Fibroblast of the aortic adventitia (primary cell): ENCODE data around the gene PLA2G4F. TPM values are rescaled to one million over a fixed set of nuclear protein-coding genes. Genes with fewer than 3 reads are reported as not detected.

Experiments used
- DNase-seq: peaks from one replicate; pipeline ENCODE4 v3.0.0-alpha.2; 2010; ENCODE audit warnings: low read depth
- H3K4me3 ChIP-seq: 2 replicates; pipeline ENCODE4 v1.5.1; 2011; ENCODE audit warnings: low read depth, mild to moderate bottlenecking, control low read depth, low read length, moderate library complexity
- total RNA-seq: library from RNA; depleted of rRNA; stranded (reverse); fragments of >200 nt; gene quantifications from 2 replicates; pipeline ENCODE4 v1.2.3, GENCODE V29; 2012; ENCODE audit warnings: low replicate concordance
- TF ChIP-seq, protein P1 (sequence below): IDR thresholded peaks from 2 replicates; pipeline ENCODE4 v1.5.1; 2011; ENCODE audit warnings: mild to moderate bottlenecking, low read length, control low read depth, inconsistent platforms; ENCODE audit not compliant: insufficient read depth

Gene PLA2G4F, protein sequence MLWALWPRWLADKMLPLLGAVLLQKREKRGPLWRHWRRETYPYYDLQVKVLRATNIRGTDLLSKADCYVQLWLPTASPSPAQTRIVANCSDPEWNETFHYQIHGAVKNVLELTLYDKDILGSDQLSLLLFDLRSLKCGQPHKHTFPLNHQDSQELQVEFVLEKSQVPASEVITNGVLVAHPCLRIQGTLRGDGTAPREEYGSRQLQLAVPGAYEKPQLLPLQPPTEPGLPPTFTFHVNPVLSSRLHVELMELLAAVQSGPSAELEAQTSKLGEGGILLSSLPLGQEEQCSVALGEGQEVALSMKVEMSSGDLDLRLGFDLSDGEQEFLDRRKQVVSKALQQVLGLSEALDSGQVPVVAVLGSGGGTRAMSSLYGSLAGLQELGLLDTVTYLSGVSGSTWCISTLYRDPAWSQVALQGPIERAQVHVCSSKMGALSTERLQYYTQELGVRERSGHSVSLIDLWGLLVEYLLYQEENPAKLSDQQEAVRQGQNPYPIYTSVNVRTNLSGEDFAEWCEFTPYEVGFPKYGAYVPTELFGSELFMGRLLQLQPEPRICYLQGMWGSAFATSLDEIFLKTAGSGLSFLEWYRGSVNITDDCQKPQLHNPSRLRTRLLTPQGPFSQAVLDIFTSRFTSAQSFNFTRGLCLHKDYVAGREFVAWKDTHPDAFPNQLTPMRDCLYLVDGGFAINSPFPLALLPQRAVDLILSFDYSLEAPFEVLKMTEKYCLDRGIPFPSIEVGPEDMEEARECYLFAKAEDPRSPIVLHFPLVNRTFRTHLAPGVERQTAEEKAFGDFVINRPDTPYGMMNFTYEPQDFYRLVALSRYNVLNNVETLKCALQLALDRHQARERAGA
- total RNA-seq: not detected in 2 replicates

DNA sequence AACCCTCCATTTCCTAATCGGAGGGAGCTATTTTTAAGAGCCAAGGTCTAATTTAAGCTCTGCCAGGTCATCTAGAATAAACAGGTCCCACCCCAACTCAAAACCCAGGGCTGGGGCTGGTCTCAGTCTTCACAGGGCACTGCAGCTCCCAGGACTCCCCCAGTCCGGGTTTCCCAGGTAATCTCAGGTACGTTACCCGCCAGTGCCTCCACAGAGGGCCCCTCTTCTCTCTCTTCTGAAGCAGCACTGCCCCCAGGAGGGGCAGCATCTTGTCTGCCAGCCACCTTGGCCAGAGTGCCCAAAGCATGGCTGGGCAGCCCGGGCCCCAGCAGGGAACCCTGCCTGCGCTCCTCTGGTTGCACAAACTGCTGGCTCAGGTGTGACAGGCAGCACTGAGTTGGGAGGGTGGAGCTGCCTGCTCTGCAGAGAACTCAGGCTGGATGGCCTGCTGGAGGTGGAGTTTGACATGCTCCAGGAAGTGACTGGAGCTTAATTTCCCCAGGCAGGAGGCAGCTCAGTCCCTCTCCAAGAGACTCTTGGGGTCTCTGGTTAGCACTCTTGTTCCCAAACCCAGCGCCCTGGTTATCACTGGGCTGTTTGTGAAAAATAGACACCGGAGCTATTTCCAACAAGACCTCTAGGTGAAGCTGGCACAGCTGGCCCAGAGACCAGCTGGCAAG, at the start of gene PLA2G4F:
Gene PLA2G4F, minus strand, starts transcription at position 394 of the 680 bp plus-strand sequence. Its CDS starts 87 bp downstream, at position 307.
- TF ChIP-seq, protein P1, sequence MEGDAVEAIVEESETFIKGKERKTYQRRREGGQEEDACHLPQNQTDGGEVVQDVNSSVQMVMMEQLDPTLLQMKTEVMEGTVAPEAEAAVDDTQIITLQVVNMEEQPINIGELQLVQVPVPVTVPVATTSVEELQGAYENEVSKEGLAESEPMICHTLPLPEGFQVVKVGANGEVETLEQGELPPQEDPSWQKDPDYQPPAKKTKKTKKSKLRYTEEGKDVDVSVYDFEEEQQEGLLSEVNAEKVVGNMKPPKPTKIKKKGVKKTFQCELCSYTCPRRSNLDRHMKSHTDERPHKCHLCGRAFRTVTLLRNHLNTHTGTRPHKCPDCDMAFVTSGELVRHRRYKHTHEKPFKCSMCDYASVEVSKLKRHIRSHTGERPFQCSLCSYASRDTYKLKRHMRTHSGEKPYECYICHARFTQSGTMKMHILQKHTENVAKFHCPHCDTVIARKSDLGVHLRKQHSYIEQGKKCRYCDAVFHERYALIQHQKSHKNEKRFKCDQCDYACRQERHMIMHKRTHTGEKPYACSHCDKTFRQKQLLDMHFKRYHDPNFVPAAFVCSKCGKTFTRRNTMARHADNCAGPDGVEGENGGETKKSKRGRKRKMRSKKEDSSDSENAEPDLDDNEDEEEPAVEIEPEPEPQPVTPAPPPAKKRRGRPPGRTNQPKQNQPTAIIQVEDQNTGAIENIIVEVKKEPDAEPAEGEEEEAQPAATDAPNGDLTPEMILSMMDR: no peak
- no peak for DNase-seq
- H3K4me3 ChIP-seq: no peak within 1 kb of the TSS

DNA sequence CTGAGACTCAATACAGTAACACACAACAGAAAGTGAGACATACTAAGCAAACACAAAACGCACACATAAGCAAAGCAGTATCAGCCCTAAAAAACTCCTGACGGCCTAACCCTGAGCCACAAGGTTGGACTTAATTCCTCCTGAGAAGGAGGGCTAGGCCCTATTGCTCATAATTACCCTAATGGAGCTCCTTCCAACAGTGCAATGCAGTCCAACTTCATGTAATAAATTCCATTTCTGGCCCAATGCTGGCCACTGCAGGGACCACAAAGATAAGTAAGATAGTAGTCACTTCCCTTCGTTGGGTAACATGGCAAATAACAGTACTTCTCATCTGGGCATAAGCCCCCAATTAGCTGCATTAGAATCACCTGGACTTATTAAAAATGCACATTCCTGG, 47.5 kb upstream of the PLA2G4F start:
- peak; percentile 31 for DNase-seq
- H3K4me3 ChIP-seq: no peak overlapping the region
- TF ChIP-seq, protein P1: no peak

DNA sequence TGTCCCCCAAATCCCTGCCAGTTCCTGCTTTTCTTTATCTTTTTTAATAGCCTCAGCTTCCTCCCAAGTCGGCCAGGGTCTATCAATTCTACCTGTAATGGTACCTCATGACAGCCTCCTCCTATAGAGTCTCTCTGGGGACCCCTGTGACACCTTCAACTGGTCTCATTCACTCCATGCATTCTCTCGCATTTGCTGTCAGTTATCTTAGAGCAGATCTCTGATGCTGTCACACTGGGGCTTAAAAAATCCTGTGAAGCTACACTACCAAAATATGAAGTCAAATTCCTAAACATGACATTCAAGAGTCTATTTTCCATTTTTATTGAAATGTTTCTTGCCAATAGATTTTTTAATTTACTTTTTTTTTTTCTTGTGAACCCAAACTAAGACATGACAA, 46.2 kb upstream of the PLA2G4F start:
- TF ChIP-seq, protein P1: no peak

DNA sequence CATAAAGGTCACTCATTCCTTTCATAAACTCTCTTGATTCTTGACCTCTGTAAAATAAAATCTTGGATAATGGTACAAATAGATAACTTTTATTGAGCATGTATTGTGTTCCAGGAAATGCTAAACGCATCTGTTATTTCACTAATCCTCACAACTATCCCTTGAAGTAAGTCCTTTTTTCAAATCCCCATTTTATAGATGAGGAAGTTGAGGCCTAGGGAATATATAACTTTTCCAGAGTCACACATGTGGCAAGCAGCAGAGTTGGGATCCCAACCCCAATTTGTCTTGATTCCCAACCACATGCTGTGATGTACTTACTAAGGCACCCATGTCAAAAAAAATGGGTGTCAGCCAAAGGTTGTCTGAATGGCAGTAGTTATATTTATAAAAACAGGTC, 45.4 kb upstream of the PLA2G4F start:
- H3K4me3 ChIP-seq: no peak overlapping the region
- no peak for DNase-seq
- TF ChIP-seq, protein P1: no peak

More for the DNA sequence above, 46.2 kb upstream of the PLA2G4F start:
- no peak for DNase-seq
- H3K4me3 ChIP-seq: no peak overlapping the region

DNA sequence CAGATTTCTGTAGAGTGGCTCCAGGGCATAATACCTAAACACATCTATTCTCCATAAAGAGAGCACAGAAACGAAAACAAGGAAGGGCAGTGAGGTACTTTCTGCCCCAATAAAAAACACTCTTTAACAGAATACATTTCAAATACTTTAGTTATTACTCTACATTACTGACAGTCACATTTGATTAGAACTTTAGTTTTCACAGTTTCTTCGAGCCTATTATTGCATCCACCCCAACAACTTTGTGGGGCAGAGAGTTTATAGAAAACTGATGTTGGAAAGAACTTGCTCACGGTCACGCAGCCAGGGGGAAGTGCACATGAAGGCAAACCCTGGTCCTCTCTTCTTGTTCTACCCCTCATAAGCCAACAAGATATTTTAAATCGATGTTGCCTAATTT, 42.7 kb upstream of the PLA2G4F start:
- DNase-seq: no peak
- TF ChIP-seq, protein P1: no peak
- no peak overlapping the region for H3K4me3 ChIP-seq

DNA sequence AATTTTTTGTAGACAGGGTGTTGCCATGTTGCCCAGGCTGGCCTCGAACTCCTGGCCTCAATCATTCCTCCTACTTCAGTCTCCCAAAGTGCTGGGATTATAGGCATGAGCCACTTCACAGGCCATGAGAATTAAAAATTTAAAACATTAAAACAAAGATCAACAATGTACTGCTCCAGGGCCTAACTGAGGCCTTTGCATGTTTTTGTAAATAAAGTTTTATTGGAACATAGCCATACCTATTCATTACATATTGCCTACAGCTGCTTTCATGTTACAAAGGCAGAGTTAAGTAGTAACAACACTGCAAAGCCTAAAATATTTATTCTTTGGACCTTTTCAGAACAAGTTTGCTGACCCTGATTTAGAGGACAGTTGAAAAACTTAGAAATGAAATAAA, 42.1 kb upstream of the PLA2G4F start:
- DNase-seq: no peak
- H3K4me3 ChIP-seq: no peak overlapping the region
- TF ChIP-seq, protein P1: no peak
